Thyroid gland (tissue), 4 donors: Measurements from ENCODE around the gene ABHD8.

Source experiments
- POLR2A ChIP-seq, 2 donors: fragments of 450-650 bp; IDR thresholded peaks; one replicate each; pipeline ENCODE4 v1.6.1; 2017; ENCODE audit warnings: antibody characterized with exemption in 2 of 2, mild to moderate bottlenecking in 2 of 2, moderate library complexity in 1 of 2
- TF ChIP-seq, protein P1 (sequence below), 6 experiments: fragments of 200-600 bp in 3 of 6; fragments of 450-650 bp in 3 of 6; sonication (generic) in 3 of 6; IDR thresholded peaks; one replicate each; pipeline ENCODE4 v1.5.1; 2016 to 2019; ENCODE audit warnings: antibody characterized with exemption in 6 of 6, mild to moderate bottlenecking in 2 of 6, inconsistent platforms in 1 of 6, moderate library complexity in 1 of 6

DNA sequence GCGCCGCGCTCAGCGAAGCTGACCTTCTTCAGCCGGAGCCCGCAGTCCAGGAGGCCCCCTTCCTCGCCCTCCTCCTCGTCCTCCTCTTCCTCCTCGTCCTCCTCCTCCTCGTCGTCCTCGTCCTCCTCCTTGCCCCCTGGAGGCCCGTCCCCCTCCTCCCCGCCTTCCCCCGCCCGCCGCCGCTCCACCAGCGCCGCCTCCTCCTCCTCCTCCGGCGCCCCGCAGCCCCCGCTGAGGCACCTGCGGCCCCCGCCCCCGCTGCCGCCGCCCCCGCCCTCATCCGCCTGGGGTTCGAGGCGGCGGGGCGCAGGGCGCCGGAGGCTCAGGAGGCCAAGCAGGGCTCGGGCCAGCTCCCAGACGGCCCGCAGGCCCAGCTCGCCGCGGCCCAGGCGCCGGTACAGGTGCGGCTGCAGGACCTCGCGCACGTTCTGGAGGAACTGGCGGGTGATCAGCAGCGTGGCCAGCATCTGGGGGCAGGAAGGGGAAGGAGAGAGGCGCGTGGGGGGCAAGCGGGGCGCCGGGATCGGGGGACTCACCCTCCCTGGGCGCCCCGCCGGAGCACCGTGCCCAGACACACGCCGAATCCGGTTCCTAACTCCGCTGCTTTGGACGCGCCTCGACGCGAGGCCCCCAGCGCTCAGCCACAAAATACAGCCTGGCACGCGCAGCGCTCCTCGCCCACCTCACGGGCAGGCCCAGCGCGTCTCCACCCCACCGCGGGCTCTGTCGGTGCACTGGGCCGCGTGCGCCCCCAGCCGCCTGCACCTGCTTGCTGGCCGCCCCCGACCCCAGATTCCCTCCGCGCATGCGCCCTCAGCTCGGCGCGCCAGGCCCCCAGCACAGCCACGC, 25.5 kb upstream of the ABHD8 start:
- TF ChIP-seq, protein P1, sequence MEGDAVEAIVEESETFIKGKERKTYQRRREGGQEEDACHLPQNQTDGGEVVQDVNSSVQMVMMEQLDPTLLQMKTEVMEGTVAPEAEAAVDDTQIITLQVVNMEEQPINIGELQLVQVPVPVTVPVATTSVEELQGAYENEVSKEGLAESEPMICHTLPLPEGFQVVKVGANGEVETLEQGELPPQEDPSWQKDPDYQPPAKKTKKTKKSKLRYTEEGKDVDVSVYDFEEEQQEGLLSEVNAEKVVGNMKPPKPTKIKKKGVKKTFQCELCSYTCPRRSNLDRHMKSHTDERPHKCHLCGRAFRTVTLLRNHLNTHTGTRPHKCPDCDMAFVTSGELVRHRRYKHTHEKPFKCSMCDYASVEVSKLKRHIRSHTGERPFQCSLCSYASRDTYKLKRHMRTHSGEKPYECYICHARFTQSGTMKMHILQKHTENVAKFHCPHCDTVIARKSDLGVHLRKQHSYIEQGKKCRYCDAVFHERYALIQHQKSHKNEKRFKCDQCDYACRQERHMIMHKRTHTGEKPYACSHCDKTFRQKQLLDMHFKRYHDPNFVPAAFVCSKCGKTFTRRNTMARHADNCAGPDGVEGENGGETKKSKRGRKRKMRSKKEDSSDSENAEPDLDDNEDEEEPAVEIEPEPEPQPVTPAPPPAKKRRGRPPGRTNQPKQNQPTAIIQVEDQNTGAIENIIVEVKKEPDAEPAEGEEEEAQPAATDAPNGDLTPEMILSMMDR (IDR thresholded peaks at IDR 0.05) = no peak
- no peak for TF ChIP-seq POLR2A (IDR thresholded peaks at IDR 0.05)
